KMS-11 (cell line): ENCODE results near the gene PCDHB6.
"Not testable (repeated sequence)": the region's sequence is repeated elsewhere in the genome, so short reads cannot be mapped to it uniquely, and the experiment has no call there.

Experiments used
- H2AFZ ChIP-seq: fragments of 200-600 bp; sonication (generic); 2 replicates; pipeline ENCODE4 v1.6.1; 2016; ENCODE audit warnings: antibody characterized with exemption, mixed run types, low read depth
- H3K27ac ChIP-seq: fragments of 200-600 bp; sonication (generic); 2 replicates; pipeline ENCODE4 v1.6.1; 2016; ENCODE audit warnings: mild to moderate bottlenecking, mixed run types
- H3K27me3 ChIP-seq: fragments of 200-600 bp; sonication (generic); 2 replicates; pipeline ENCODE4 v1.6.1; 2017; ENCODE audit warnings: mild to moderate bottlenecking, low read depth, mixed run types, moderate library complexity; ENCODE audit not compliant: insufficient read depth
- H3K36me3 ChIP-seq: fragments of 200-600 bp; sonication (generic); 2 replicates; pipeline ENCODE4 v1.6.1; 2017; ENCODE audit warnings: mild to moderate bottlenecking, mixed run types; ENCODE audit not compliant: insufficient read depth
- H3K4me1 ChIP-seq: fragments of 200-600 bp; sonication (generic); 2 replicates; pipeline ENCODE4 v1.6.1; 2016; ENCODE audit warnings: mild to moderate bottlenecking, low read depth, mixed run types; ENCODE audit not compliant: poor library complexity, severe bottlenecking
- H3K4me2 ChIP-seq: fragments of 200-600 bp; sonication (generic); 2 replicates; pipeline ENCODE4 v1.7.0; 2016; ENCODE audit warnings: mild to moderate bottlenecking, mixed run types
- H3K4me3 ChIP-seq: fragments of 200-600 bp; sonication (generic); IDR thresholded peaks from 2 replicates; pipeline ENCODE4 v1.6.1; 2017; ENCODE audit warnings: low read depth, low read length, mixed read lengths; ENCODE audit not compliant: insufficient read depth
- H3K79me2 ChIP-seq: fragments of 200-600 bp; sonication (generic); 2 replicates; pipeline ENCODE4 v1.6.1; 2016; ENCODE audit warnings: low read depth, mixed run types; ENCODE audit not compliant: insufficient read depth
- H3K9ac ChIP-seq: fragments of 200-600 bp; sonication (generic); 2 replicates; pipeline ENCODE4 v1.6.1; 2016; ENCODE audit warnings: mild to moderate bottlenecking, mixed run types
- H4K20me1 ChIP-seq: fragments of 200-600 bp; sonication (generic); 2 replicates; pipeline ENCODE4 v1.6.1; 2016; ENCODE audit warnings: mild to moderate bottlenecking, mixed run types; ENCODE audit not compliant: insufficient read depth
- TF ChIP-seq, protein P1 (sequence below): fragments of 200-600 bp; sonication (generic); conservative IDR thresholded peaks from 2 replicates; pipeline ENCODE4 v1.6.1; 2017; ENCODE audit warnings: low read depth, mild to moderate bottlenecking, antibody characterized with exemption, low read length, moderate library complexity, mixed read lengths

The PCDHB6 gene

DNA sequence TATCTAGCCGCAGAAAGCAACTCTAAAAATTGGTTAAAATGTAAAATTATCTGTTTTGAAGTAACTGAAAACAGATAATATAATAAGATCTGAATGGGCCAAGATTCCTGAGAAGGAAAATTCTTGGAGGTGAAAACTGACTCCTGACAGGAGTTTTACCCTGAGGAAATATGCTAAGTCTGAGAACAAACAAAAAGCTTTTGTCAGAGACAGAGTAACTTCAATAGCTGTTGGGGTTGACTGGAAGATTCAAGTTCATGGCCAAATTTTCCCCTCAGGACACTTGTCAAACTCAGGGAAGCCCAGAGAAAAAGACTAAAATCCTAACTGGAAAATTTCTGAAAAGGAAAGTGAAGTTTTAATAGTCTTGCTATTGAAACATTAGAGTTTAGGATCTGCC is 22.6 kb upstream of the PCDHB6 start:
- Histone ChIP-seq H3K27me3 (no peaks in the 10 kb centered on the region), H3K4me2 (no peak overlapping the region)

DNA sequence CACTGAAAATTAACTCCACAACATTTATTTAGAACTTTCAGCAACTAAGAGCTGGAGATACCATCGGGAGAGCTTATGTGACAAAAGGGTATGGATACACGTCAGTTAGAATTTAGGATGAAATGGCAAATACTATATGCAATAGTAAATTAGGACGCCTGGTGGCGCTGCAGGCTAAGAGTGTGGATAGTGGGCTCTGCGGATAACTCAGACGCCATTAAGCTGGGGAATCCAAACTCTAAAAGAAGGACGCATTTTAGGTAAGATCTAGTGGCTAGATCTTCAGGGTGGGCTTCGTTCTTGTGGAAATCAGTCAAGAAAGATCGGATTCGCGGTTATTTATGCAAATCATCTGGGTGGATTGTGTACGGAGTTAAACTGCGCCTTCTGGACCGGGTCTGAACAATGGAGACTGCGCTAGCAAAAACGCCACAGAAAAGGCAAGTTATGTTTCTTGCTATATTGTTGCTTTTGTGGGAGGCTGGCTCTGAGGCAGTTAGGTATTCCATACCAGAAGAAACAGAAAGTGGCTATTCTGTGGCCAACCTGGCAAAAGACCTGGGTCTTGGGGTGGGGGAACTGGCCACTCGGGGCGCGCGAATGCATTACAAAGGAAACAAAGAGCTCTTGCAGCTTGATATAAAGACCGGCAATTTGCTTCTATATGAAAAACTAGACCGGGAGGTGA is 14.7 kb upstream of the PCDHB6 start, which contains the start of gene PCDHB5:
TSS of gene PCDHB5 (plus strand) at position 177 of the 688 bp plus-strand sequence. CDS start at position 406, 229 bp downstream.
- Histone ChIP-seq H3K79me2 (no peaks in the 10 kb centered on the region), H3K4me1 (no peaks in the 10 kb centered on the region), H3K4me2 (no peak within 1 kb of the TSS), H2AFZ (no peak within 1 kb of the TSS), H3K4me3 (no peak within 1 kb of the TSS), H4K20me1 (no peaks in the 10 kb centered on the region), H3K36me3 (no peaks in the 10 kb centered on the region), H3K27me3 (no peaks in the 10 kb centered on the region), H3K9ac (no peak within 1 kb of the TSS), H3K27ac (no peak within 1 kb of the TSS)
- TF ChIP-seq, protein P1, sequence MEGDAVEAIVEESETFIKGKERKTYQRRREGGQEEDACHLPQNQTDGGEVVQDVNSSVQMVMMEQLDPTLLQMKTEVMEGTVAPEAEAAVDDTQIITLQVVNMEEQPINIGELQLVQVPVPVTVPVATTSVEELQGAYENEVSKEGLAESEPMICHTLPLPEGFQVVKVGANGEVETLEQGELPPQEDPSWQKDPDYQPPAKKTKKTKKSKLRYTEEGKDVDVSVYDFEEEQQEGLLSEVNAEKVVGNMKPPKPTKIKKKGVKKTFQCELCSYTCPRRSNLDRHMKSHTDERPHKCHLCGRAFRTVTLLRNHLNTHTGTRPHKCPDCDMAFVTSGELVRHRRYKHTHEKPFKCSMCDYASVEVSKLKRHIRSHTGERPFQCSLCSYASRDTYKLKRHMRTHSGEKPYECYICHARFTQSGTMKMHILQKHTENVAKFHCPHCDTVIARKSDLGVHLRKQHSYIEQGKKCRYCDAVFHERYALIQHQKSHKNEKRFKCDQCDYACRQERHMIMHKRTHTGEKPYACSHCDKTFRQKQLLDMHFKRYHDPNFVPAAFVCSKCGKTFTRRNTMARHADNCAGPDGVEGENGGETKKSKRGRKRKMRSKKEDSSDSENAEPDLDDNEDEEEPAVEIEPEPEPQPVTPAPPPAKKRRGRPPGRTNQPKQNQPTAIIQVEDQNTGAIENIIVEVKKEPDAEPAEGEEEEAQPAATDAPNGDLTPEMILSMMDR = no peak; the same call in 1 of the 2 replicates

More for the DNA sequence above, 22.6 kb upstream of the PCDHB6 start:
- Histone ChIP-seq H3K36me3 (no peaks in the 10 kb centered on the region), H3K79me2 (no peaks in the 10 kb centered on the region), H2AFZ (no peak overlapping the region), H4K20me1 (no peaks in the 10 kb centered on the region), H3K9ac (no peak overlapping the region), H3K27ac (no peak overlapping the region), H3K4me3 (no peak overlapping the region), H3K4me1 (no peaks in the 10 kb centered on the region)
- TF ChIP-seq, protein P1 = no peak

DNA sequence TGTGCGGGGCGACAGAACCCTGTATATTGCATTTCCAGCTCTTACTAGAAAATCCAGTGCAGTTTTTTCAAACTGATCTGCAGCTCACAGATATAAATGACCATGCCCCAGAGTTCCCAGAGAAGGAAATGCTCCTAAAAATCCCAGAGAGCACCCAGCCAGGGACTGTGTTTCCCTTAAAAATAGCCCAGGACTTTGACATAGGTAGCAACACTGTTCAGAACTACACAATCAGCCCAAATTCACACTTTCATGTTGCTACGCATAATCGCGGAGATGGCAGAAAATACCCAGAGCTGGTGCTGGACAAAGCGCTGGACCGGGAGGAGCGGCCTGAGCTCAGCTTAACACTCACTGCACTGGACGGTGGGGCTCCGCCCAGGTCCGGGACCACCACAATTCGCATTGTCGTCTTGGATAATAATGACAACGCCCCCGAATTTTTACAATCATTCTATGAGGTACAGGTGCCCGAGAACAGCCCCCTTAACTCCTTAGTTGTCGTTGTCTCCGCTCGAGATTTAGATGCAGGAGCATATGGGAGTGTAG is 14.1 kb upstream of the PCDHB6 start:
- TF ChIP-seq, protein P1 = no peak
- Histone ChIP-seq H3K79me2 (no peaks in the 10 kb centered on the region), H3K4me3 (no peak overlapping the region), H3K4me1 (no peaks in the 10 kb centered on the region), H3K27ac (no peak overlapping the region), H4K20me1 (no peaks in the 10 kb centered on the region), H2AFZ (no peak overlapping the region), H3K9ac (no peak overlapping the region), H3K4me2 (no peak overlapping the region), H3K36me3 (no peaks in the 10 kb centered on the region), H3K27me3 (no peaks in the 10 kb centered on the region)

DNA sequence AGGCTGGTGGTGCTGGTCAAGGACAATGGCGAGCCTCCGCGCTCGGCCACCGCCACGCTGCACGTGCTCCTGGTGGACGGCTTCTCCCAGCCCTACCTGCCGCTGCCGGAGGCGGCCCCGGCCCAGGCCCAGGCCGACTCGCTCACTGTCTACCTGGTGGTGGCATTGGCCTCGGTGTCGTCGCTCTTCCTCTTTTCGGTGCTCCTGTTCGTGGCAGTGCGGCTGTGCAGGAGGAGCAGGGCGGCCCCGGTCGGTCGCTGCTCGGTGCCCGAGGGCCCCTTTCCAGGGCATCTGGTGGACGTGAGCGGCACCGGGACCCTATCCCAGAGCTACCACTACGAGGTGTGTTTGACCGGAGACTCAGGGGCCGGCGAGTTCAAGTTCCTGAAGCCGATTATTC is 12.5 kb upstream of the PCDHB6 start:
- not testable (repeated sequence) for H3K27ac ChIP-seq, H3K79me2 ChIP-seq, H3K4me3 ChIP-seq, H3K4me2 ChIP-seq, H3K36me3 ChIP-seq, H2AFZ ChIP-seq, H3K9ac ChIP-seq, H4K20me1 ChIP-seq, H3K4me1 ChIP-seq, H3K27me3 ChIP-seq

DNA sequence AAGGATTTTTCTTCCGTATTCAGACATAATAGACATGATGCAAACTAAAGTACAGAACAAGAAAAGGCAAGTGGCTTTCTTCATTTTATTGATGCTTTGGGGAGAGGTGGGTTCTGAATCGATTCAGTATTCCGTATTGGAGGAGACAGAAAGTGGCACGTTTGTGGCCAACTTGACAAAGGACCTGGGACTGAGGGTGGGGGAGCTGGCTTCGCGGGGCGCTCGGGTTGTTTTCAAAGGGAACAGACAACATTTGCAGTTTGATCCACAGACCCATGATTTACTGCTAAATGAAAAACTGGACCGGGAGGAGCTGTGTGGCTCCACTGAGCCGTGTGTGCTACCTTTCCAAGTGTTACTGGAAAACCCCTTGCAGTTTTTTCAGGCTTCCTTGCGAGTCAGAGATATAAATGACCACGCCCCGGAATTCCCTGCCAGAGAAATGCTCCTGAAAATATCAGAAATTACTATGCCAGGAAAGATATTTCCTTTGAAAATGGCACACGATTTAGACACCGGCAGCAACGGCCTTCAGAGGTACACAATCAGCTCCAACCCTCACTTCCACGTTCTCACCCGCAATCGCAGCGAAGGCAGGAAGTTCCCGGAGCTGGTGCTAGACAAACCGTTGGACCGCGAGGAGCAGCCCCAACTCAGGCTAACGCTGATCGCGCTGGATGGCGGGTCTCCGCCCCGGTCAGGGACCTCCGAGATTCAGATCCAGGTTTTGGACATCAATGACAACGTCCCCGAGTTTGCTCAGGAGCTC is 551 bp downstream of the PCDHB6 start:
- no peaks in the 10 kb centered on the region for H3K4me1 ChIP-seq
- H3K4me3 ChIP-seq = no peak overlapping the region
- no peak overlapping the region for H3K27ac ChIP-seq
- H3K27me3 ChIP-seq = no peaks in the 10 kb centered on the region
- no peak overlapping the region for H3K9ac ChIP-seq
- H3K36me3 ChIP-seq = no peaks in the 10 kb centered on the region
- H3K4me2 ChIP-seq = no peak overlapping the region
- TF ChIP-seq, protein P1 = no peak
- H4K20me1 ChIP-seq = no peaks in the 10 kb centered on the region
- H3K79me2 ChIP-seq = no peaks in the 10 kb centered on the region
- no peak overlapping the region for H2AFZ ChIP-seq
